ENCODE measurements around the gene DENND1C. TPM values are rescaled to one million over a fixed set of nuclear protein-coding genes. Genes with fewer than 3 reads are reported as not detected.
"Not testable (repeated sequence)": the region's sequence is repeated elsewhere in the genome, so short reads cannot be mapped to it uniquely, and the experiment has no call there.

The DENND1C gene
- total RNA-seq, 5 donors from 2014 or later (not counting 1 experiment from before 2014, with no cell fraction given), result 107 to 140 (median 114) TPM

- no peaks in the 10 kb centered on the region for H3K36me3 Mint-ChIP-seq
- Histone ChIP-seq H3K36me3 (ENCODE audit: control insufficient read depth in 2 of 2, extremely low read depth in 1 of 2, insufficient read depth in 1 of 2, low read length in 1 of 2) (no peaks in the 10 kb centered on the region), H3K27me3 (replicated peaks in 1 of 2; ENCODE audit: control insufficient read depth in 2 of 2, extremely low read depth in 1 of 2, insufficient read depth in 2 of 2, low read length in 1 of 2) (no peaks in the 10 kb centered on the region), H3K4me1 (ENCODE audit: control insufficient read depth in 1 of 2, extremely low read depth in 1 of 2, insufficient read depth in 2 of 2, low read length in 2 of 2) (no peaks in the 10 kb centered on the region), H3K27ac (ENCODE audit: low read length) (no peak overlapping the region), H3K9me3 (no peaks in the 10 kb centered on the region), H3K4me3 (ENCODE audit: control insufficient read depth in 1 of 2, extremely low read depth in 1 of 2, low read length in 1 of 2) (no peak overlapping the region)
- no peak overlapping the region for H3K4me3 Mint-ChIP-seq
- H3K4me1 Mint-ChIP-seq, result peaks cover 1 to 5% (median 5%) of the 10 kb centered on the region in 3 donors
- no peaks in the 10 kb centered on the region for H3K9me3 Mint-ChIP-seq
- ChIA-PET CTCF (no interaction called here), POLR2A (no interaction called here)
- H3K27ac Mint-ChIP-seq, result no peak overlapping the region
- no peaks in the 10 kb centered on the region for H3K27me3 Mint-ChIP-seq
- 92% methylated on average over 5 of the region's 7 CpGs for WGBS (ENCODE audit: insufficient coverage)
- DNase-seq (no peak), ATAC-seq (replicated peaks in 1 of 4) (no peak)
These were observed 29.0 kb upstream of the DENND1C start for GRCh38 chr19:6510618-6511017.

- DNase-seq, result no peak
- POLR2A ChIA-PET, result no interaction called here
- no peaks in the 10 kb centered on the region for H3K36me3 ChIP-seq (ENCODE audit: control insufficient read depth in 2 of 2, extremely low read depth in 1 of 2, insufficient read depth in 1 of 2, low read length in 1 of 2)
These were observed 27.8 kb upstream of the DENND1C start for GRCh38 chr19:6509118-6509971.

GRCh38 chr19:6508028-6508771, 26.6 kb upstream of the DENND1C start:
- H3K9me3 ChIP-seq; H3K9me3 Mint-ChIP-seq; ATAC-seq (replicated peaks in 1 of 4); H3K36me3 ChIP-seq (ENCODE audit: control insufficient read depth in 2 of 2, extremely low read depth in 1 of 2, insufficient read depth in 1 of 2, low read length in 1 of 2); DNase-seq; H3K27me3 Mint-ChIP-seq; POLR2A ChIA-PET; H3K27ac Mint-ChIP-seq; H3K4me1 ChIP-seq (ENCODE audit: control insufficient read depth in 1 of 2, extremely low read depth in 1 of 2, insufficient read depth in 2 of 2, low read length in 2 of 2); H3K4me3 Mint-ChIP-seq; H3K4me3 ChIP-seq (ENCODE audit: control insufficient read depth in 1 of 2, extremely low read depth in 1 of 2, low read length in 1 of 2); H3K36me3 Mint-ChIP-seq; H3K27ac ChIP-seq (ENCODE audit: low read length); CTCF ChIA-PET: not testable (repeated sequence)
- H3K27me3 ChIP-seq (replicated peaks in 1 of 2; ENCODE audit: control insufficient read depth in 2 of 2, extremely low read depth in 1 of 2, insufficient read depth in 2 of 2, low read length in 1 of 2), result peaks cover 0 to 12% of the 10 kb centered on the region in 2 experiments
- H3K4me1 Mint-ChIP-seq, result peaks cover 0 to 13% (median 5%) of the 10 kb centered on the region in 3 donors
- 86% methylated on average over 2 of the region's 9 CpGs for WGBS (ENCODE audit: insufficient coverage)

More at GRCh38 chr19:6509118-6509971, 27.8 kb upstream of the DENND1C start:
- no peaks in the 10 kb centered on the region for H3K9me3 Mint-ChIP-seq
- Histone ChIP-seq H3K4me3 (ENCODE audit: control insufficient read depth in 1 of 2, extremely low read depth in 1 of 2, low read length in 1 of 2) (no peak overlapping the region), H3K4me1 (ENCODE audit: control insufficient read depth in 1 of 2, extremely low read depth in 1 of 2, insufficient read depth in 2 of 2, low read length in 2 of 2) (peaks cover 0 to 6% of the 10 kb centered on the region in 2 experiments), H3K27ac (ENCODE audit: low read length) (no peak overlapping the region), H3K9me3 (no peaks in the 10 kb centered on the region), H3K27me3 (replicated peaks in 1 of 2; ENCODE audit: control insufficient read depth in 2 of 2, extremely low read depth in 1 of 2, insufficient read depth in 2 of 2, low read length in 1 of 2) (peaks cover 0 to 3% of the 10 kb centered on the region in 2 experiments)
- H3K27me3 Mint-ChIP-seq, result no peaks in the 10 kb centered on the region
- no peaks in the 10 kb centered on the region for H3K36me3 Mint-ChIP-seq
- ATAC-seq (replicated peaks in 1 of 4), result no peak
- no peak overlapping the region for H3K4me3 Mint-ChIP-seq
- H3K4me1 Mint-ChIP-seq, result peaks cover 0 to 10% (median 5%) of the 10 kb centered on the region in 3 donors
- CTCF ChIA-PET, result interaction anchor here in 1 of 2 donors (0.6 kb wide), 1 partner anchor 781 kb away, joined by 4 read pairs; no protein-coding TSS in a partner anchor
- no peak overlapping the region for H3K27ac Mint-ChIP-seq
- 85% methylated on average over 11 of the region's 20 CpGs for WGBS (ENCODE audit: insufficient coverage)

GRCh38 chr19:6503407-6504201, 22.0 kb upstream of the DENND1C start:
- Mint-ChIP-seq H3K36me3 (no peaks in the 10 kb centered on the region), H3K27ac (peak overlapping the region in 1 of 2 donors; percentile 4), H3K4me3 (peak overlapping the region in 2 of 3 donors; percentile 67 to 87), H3K9me3 (no peaks in the 10 kb centered on the region), H3K4me1 (peaks cover 6 to 22% (median 20%) of the 10 kb centered on the region in 3 donors), H3K27me3 (peaks cover 4 to 12% of the 10 kb centered on the region in 2 donors)
- Histone ChIP-seq H3K9me3 (no peaks in the 10 kb centered on the region), H3K4me3 (ENCODE audit: control insufficient read depth in 1 of 2, extremely low read depth in 1 of 2, low read length in 1 of 2) (no peak overlapping the region), H3K27me3 (replicated peaks in 1 of 2; ENCODE audit: control insufficient read depth in 2 of 2, extremely low read depth in 1 of 2, insufficient read depth in 2 of 2, low read length in 1 of 2) (peaks cover 0 to 37% of the 10 kb centered on the region in 2 experiments), H3K36me3 (ENCODE audit: control insufficient read depth in 2 of 2, extremely low read depth in 1 of 2, insufficient read depth in 1 of 2, low read length in 1 of 2) (peaks cover 0 to 2% of the 10 kb centered on the region in 2 donors), H3K4me1 (ENCODE audit: control insufficient read depth in 1 of 2, extremely low read depth in 1 of 2, insufficient read depth in 2 of 2, low read length in 2 of 2) (peaks cover 2 to 24% of the 10 kb centered on the region in 2 experiments), H3K27ac (ENCODE audit: low read length) (no peak overlapping the region)
- ChIA-PET CTCF (interaction anchor here (0.5 to 1.4 kb wide), 3 partner anchors 9 to 412 kb away, joined by 3 to 8 read pairs (median 6); partner anchors contain the start of gene DENND1C (in 1 of the 2)), POLR2A (no interaction called here)
- ATAC-seq (replicated peaks in 1 of 4) (no peak), DNase-seq (no peak)
- 90% methylated on average over 5 of the region's 9 CpGs for WGBS (ENCODE audit: insufficient coverage)

GRCh38 chr19:6501740-6502648, 20.4 kb upstream of the DENND1C start, which contains the start of gene TUBB4A:
Gene TUBB4A, minus strand, starts transcription at chr19:6502309. Its CDS starts 97 bp downstream, at chr19:6502212.
- H3K4me1 ChIP-seq (ENCODE audit: control insufficient read depth in 1 of 2, extremely low read depth in 1 of 2, insufficient read depth in 2 of 2, low read length in 2 of 2), result peaks cover 2 to 24% of the 10 kb centered on the region in 2 experiments
- peaks cover 6 to 24% (median 20%) of the 10 kb centered on the region in 3 donors for H3K4me1 Mint-ChIP-seq
- no peaks in the 10 kb centered on the region for H3K9me3 ChIP-seq
- H3K27me3 ChIP-seq (replicated peaks in 1 of 2; ENCODE audit: control insufficient read depth in 2 of 2, extremely low read depth in 1 of 2, insufficient read depth in 2 of 2, low read length in 1 of 2), result peaks cover 0 to 37% of the 10 kb centered on the region in 2 experiments
- peak; percentile 39 to 67 (median 61) for ATAC-seq (replicated peaks in 1 of 4)
- no peaks in the 10 kb centered on the region for H3K9me3 Mint-ChIP-seq
- H3K36me3 Mint-ChIP-seq, result no peaks in the 10 kb centered on the region
- no peak within 1 kb of the TSS for H3K27ac ChIP-seq (ENCODE audit: low read length)
- H3K4me3 ChIP-seq (ENCODE audit: control insufficient read depth in 1 of 2, extremely low read depth in 1 of 2, low read length in 1 of 2), result peak within 1 kb of the TSS; percentile 38 to 54
- peaks cover 0 to 2% of the 10 kb centered on the region in 2 donors for H3K36me3 ChIP-seq (ENCODE audit: control insufficient read depth in 2 of 2, extremely low read depth in 1 of 2, insufficient read depth in 1 of 2, low read length in 1 of 2)
- peaks cover 4 to 12% of the 10 kb centered on the region in 2 donors for H3K27me3 Mint-ChIP-seq
- ChIA-PET CTCF (interaction anchor here in 1 of 2 donors (0.6 to 0.7 kb wide), 2 partner anchors 53 to 103 kb away, joined by 3 to 4 read pairs; no protein-coding TSS in a partner anchor), POLR2A (interaction anchor here in 1 of 2 donors (0.5 kb wide), 1 partner anchor 1196 kb away, joined by 3 read pairs; no protein-coding TSS in a partner anchor)
- peak within 1 kb of the TSS; percentile 81 to 87 (median 83) for H3K4me3 Mint-ChIP-seq
- peak within 1 kb of the TSS; percentile 46 to 68 for H3K27ac Mint-ChIP-seq
- DNase-seq, result peak in 17 of 35 experiments; percentile 8 to 52 (median 25)
- 2% methylated on average over 48 of the region's 71 CpGs for WGBS (ENCODE audit: insufficient coverage)
